Measurements from ENCODE around the gene MRPL36.
A peak's percentile ranks its signal among the peaks of the same experiment; 100 is the strongest.
"Not testable (repeated sequence)": the region's sequence is repeated elsewhere in the genome, so short reads cannot be mapped to it uniquely, and the experiment has no call there.

MRPL36 gene

DNA sequence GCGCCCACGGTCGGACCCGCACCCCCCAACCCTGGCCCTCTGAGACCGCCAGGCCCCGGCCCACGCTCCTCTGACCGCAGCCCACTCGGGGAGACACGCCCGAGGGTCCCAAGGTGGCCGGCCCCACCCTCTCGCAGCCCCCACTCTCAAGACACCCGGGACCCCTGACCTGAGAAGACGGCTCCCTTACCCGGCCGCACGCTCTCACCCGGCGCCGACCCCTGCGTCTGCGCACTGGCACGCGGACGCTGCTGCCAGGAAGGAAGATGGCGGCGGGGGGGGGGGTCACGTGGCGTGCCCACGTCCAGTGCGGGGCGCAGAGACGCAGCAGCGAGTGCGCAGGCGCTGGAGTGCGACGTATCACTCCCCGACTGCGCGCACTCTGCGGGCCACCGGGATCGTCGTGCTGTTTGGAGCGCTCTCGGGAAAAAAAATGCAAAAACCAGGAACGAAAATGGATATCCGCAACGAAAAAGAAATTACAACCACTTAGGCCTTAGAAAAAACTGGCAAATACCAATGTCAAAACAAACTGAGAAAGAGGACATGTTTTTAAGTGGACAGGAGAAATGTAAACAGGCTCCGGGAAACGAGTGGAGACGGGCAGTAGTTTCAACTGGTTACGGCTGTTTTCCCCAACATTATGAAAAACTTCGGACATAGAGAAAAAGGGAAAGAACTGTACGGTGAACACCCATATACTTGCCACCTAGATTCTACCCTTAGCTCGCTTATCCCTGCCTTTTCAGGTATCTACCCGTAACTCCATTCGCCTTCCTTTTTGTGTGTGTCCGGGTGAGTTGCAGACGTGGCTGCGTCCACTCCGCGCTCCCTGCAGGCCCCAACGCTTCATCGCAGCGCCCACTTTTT lies at the start of gene MRPL36:
MRPL36 (minus strand) TSS at position 236 of the 870 bp plus-strand sequence. CDS start 902 bp downstream, outside the sequence.
- no peaks in the 10 kb centered on the region for H3K9me3 Mint-ChIP-seq
- H3K27ac Mint-ChIP-seq: peak within 1 kb of the TSS; percentile 94
- H3K4me3 Mint-ChIP-seq: peak within 1 kb of the TSS; percentile 93
- DNase-seq (ENCODE audit: low spot score in 2 of 2) (peak; percentile 73 to 87), ATAC-seq (ENCODE audit: low read depth) (peak; percentile 76)
- H3K36me3 Mint-ChIP-seq: peaks cover 14% of the 10 kb centered on the region
- H3K4me1 Mint-ChIP-seq: peaks cover 28% of the 10 kb centered on the region
- no peaks in the 10 kb centered on the region for H3K27me3 Mint-ChIP-seq

DNA sequence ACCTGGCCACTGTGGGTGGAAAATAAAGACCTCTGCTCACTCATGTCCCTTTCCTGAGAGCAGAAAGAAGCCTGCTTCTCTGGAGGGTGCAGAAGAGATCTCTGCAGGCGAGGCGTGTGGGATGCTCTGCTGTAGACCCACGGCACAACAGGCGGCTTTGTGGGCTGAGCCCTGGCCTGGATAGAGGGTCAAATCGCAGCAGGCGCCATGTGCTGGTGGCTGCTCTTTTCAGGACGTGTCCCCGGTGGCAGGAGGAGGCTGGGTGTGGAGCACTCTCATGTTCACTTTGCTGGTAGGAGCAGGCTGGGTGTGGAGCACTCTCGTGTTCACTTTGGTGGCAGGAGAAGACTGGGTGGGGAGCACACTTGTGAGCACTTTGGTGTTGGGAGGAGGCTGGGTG lies 48.0 kb upstream of the MRPL36 start:
- H3K27ac Mint-ChIP-seq: no peak overlapping the region

DNA sequence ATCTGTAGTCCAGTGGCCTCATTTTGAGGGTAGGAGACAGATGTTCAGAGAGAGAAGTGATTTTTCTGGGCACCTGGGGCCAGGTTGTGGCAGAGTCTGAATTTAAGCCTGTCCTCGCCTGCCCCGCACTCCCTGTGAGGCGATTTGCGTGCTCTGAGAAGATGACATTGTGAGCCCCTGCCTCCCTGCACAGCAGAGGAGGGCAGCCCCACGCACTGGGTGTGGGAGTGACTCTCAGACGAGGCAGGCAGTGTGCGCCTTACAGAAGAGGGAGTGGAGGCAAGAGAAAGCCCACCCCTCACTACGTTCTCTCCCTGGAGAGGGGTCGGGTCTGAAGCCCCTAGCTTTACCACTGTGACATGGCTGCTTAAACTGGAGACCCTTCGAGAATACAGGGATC lies 47.4 kb upstream of the MRPL36 start:
- H3K27me3 Mint-ChIP-seq: peaks cover 16% of the 10 kb centered on the region

More for the DNA sequence above, 48.0 kb upstream of the MRPL36 start:
- Mint-ChIP-seq H3K4me1 (no peaks in the 10 kb centered on the region), H3K4me3 (no peak overlapping the region), H3K36me3 (no peaks in the 10 kb centered on the region), H3K27me3 (peaks cover 14% of the 10 kb centered on the region), H3K9me3 (no peaks in the 10 kb centered on the region)
- DNase-seq (ENCODE audit: low spot score in 2 of 2) (no peak), ATAC-seq (ENCODE audit: low read depth) (no peak)

DNA sequence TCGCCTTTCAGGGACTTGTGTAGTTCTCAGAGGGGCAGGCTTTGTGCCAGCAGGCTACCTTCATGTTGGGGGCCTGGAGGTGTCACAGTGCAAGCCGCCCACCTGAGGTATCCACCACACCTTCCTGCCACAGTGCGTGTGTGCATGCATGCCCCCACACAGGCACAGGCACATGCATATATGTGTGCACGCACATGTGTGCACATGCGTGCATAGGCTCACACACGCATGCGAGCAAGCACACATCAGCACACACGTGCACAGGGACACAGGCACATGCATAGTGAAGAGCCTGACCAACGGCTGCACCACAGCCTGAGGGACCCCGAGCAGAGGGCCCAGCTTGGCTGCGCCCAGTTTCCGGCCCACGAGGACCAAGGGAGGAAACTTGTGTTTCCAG lies 46.9 kb upstream of the MRPL36 start:
- H3K4me3 Mint-ChIP-seq: no peak overlapping the region
- H3K9me3 Mint-ChIP-seq: no peaks in the 10 kb centered on the region
- no peak for DNase-seq (ENCODE audit: low spot score in 2 of 2)
- H3K27ac Mint-ChIP-seq: no peak overlapping the region
- H3K4me1 Mint-ChIP-seq: no peaks in the 10 kb centered on the region
- no peaks in the 10 kb centered on the region for H3K36me3 Mint-ChIP-seq
- ATAC-seq (ENCODE audit: low read depth): no peak
- peaks cover 14% of the 10 kb centered on the region for H3K27me3 Mint-ChIP-seq

More for the DNA sequence above, 47.4 kb upstream of the MRPL36 start:
- DNase-seq (ENCODE audit: low spot score in 2 of 2) (no peak), ATAC-seq (ENCODE audit: low read depth) (no peak)
- H3K27ac Mint-ChIP-seq: no peak overlapping the region
- H3K4me3 Mint-ChIP-seq: no peak overlapping the region
- no peaks in the 10 kb centered on the region for H3K36me3 Mint-ChIP-seq
- H3K4me1 Mint-ChIP-seq: no peaks in the 10 kb centered on the region
- H3K9me3 Mint-ChIP-seq: no peaks in the 10 kb centered on the region

DNA sequence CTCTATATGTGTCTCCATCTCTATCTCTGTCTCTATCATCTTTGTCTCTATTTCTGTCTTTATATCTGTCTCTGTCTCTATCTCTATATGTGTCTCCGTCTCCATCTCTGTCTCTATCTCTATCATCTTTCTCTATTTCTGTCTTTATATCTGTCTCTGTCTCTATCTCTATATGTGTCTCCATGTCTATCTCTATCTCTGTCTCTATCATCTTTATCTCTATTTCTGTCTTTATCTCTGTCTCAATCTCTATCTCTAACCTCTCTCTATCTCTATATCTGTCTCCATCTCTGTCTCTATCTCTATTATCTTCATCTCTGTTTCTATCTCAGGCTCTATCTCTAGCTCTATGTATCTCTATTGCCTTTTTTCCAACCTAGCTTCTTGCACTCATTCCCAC lies 46.1 kb upstream of the MRPL36 start:
- Mint-ChIP-seq H3K27me3 (peaks cover 10% of the 10 kb centered on the region), H3K27ac (no peak overlapping the region), H3K36me3 (no peaks in the 10 kb centered on the region), H3K9me3 (no peaks in the 10 kb centered on the region), H3K4me3 (no peak overlapping the region), H3K4me1 (no peaks in the 10 kb centered on the region)
- ATAC-seq (ENCODE audit: low read depth): no peak
- DNase-seq (ENCODE audit: low spot score in 2 of 2): no peak

DNA sequence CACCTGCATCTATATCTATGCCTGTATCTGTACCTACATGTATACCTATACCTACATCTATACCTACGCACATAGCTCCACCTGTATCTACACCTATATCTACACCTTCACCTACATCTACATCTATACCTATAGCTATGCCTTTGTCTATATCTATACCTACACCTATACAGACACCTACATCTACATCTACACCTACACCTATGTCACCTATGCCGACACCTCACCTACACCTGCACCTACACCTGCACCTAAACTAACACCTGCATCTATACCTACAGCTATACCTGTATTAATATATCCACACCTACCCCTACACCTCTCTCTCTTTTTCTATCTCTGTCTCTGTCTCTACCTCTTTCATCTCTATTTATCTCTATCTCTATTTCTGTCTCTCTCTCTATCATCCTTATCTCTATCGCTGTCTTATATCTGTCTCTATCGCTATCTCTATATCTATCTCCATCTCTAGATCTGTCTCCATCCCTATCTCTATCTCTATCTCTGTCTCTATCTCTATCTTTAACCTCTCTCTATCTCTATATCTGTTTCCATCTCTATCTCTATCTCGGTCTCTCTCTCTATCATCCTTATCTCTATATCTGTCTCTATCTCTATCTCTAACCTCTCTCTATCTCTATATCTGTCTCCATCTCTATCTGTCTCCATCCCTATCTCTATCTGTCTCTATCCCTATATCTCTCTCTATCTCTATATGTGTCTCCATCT lies 45.2 kb upstream of the MRPL36 start:
- Mint-ChIP-seq H3K4me3 (no peak overlapping the region), H3K4me1 (no peaks in the 10 kb centered on the region), H3K36me3 (no peaks in the 10 kb centered on the region), H3K9me3 (no peaks in the 10 kb centered on the region), H3K27me3 (peaks cover 10% of the 10 kb centered on the region), H3K27ac (no peak overlapping the region)
- ATAC-seq (ENCODE audit: low read depth) (no peak), DNase-seq (ENCODE audit: low spot score in 2 of 2) (no peak)

DNA sequence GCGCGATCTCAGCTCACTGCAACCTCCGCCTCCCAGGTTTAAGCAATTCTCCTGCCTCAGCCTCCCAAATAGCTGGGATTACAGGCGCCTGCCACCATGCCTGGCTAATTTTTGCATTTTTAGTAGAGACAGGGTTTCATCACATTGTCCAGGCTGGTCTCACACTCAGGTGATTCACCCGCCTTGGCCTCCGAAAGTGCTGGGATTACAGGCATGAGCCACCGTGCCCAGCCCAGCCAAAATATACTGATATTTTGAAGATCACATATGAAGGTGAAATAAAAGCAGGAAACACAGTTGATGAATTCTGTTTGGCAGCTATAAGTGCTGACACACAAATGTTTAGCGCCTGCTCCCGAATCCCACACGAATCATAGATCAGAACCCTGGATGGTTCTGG lies 44.1 kb upstream of the MRPL36 start:
- not testable (repeated sequence) for H3K27ac Mint-ChIP-seq; H3K36me3 Mint-ChIP-seq; DNase-seq (ENCODE audit: low spot score in 2 of 2); H3K4me1 Mint-ChIP-seq; ATAC-seq (ENCODE audit: low read depth); H3K9me3 Mint-ChIP-seq; H3K4me3 Mint-ChIP-seq
- peaks cover 13% of the 10 kb centered on the region for H3K27me3 Mint-ChIP-seq

DNA sequence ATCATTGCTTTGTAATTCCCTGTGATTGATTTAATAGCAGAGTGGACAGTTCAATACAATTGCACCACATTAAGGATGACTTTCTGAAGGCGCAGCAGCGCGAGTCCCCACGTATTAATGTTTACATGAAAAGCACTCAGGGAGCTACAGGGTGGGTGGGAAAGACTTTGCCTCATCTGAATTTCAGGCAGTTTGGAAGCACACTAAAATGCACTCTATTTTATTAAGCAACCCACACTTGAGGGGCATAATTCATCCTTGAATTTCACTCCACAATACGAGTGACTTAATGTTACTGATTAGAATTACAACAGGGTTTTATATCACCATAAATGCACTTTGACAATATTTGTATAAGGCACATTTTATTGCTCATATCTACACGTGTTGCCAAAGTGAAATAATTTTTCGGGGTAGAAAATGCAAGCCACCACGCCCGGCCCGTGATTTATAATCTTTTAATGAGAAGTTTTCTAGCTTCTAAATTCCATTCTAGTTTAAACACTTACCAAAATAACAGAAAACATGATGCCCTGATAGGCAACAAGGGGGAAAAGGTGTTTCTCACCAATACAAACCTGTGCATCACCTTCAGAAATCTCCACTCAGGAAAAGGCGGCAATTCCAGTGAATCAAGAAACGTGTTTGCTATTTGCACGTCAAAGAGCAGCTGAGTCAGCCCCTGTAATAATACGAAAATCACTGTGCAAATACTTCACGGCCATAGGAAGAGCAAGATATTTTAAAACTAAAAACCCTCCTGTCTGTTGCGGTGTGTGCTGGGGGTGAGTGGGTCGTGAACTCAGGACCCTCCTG lies 42.6 kb upstream of the MRPL36 start:
- H3K36me3 Mint-ChIP-seq: no peaks in the 10 kb centered on the region
- no peak overlapping the region for H3K4me3 Mint-ChIP-seq
- no peaks in the 10 kb centered on the region for H3K4me1 Mint-ChIP-seq
- no peak for ATAC-seq (ENCODE audit: low read depth)
- H3K9me3 Mint-ChIP-seq: no peaks in the 10 kb centered on the region
- DNase-seq (ENCODE audit: low spot score in 2 of 2): no peak
- no peak overlapping the region for H3K27ac Mint-ChIP-seq
- peaks cover 11% of the 10 kb centered on the region for H3K27me3 Mint-ChIP-seq

DNA sequence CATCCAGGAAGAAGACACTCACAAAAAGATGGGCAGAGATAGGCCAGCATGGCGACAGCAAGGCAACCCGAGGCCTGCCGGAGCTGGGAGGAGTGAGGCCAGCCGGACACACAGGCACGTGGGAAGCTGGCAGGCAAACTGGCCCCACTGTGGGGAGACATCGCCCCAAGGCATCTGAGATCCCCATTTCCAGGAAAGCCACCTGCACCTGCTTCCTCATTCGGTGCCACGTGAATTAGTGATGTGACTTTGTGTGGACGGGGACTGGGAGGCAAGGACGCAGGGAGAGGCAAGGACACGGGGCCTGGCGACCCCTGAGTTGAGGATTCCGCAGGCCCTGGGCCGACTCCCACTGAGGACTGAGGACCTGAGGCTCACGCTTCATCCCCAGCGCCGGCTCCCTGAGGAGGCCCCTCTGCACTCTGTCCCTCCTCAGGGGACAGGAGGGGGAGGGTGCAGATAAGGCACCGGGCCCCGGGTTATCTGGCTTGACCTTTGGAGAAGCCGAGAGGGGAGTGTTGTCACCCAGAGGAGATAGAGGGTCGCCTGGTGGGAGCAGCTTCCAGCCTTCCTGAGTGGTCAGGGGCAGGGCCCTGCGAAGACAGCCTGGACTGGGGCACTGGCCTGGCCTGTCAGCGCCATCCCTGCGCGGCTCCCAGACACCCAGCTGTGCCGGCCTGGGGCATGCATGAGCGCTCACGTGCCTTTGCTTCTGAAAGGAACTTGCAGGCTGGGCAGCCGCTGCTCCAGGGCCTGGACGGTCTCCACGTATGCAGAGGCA lies 41.3 kb upstream of the MRPL36 start:
- Mint-ChIP-seq H3K36me3 (no peaks in the 10 kb centered on the region), H3K4me3 (no peak overlapping the region), H3K27me3 (peaks cover 11% of the 10 kb centered on the region), H3K4me1 (no peaks in the 10 kb centered on the region), H3K27ac (no peak overlapping the region), H3K9me3 (no peaks in the 10 kb centered on the region)
- ATAC-seq (ENCODE audit: low read depth) (no peak), DNase-seq (ENCODE audit: low spot score in 2 of 2) (no peak)

DNA sequence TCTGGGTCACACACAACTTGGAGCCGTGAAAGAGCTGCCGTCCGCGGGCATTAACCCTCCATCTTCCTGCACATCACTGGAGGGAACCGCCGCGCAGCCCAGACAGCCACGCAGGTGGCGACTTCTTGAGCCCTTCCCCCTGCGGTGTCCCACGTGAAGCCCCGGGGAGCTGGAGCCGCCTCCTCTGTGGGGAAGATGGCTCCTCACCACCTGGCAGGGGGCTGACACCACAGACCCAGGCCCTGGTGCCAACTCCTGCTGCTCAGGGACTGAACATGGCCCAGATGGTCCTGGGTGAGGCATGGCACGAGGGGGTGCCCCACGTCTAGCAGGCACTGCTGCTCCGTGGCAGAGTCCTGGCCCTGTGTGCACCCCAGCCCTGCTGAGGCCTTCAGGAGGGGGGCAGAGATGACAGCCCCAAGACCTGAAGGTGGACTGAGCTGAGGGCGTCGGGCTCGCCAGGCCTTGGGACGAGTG lies 40.5 kb upstream of the MRPL36 start:
- no peak for DNase-seq (ENCODE audit: low spot score in 2 of 2)

DNA sequence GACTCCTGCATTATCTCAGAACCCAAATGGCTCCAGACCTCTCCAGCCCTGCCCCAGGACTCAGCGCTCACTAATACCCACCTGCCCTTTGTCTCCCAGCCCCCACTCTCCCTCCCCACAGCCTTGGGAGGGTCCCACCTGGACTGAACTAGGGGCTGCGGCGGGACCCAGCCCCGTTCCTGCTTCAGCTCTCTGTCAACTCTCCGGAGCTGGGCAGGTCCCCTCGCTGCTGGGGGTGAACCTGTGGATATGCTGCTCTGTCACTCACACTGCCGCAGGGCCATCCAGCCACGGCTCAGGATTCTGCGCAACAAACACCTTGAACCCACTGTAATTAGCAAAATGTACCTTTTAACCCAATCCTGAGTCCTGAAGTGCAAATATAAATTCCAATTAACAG lies 38.4 kb upstream of the MRPL36 start:
- Mint-ChIP-seq H3K27me3 (peaks cover 11% of the 10 kb centered on the region), H3K36me3 (no peaks in the 10 kb centered on the region), H3K4me1 (no peaks in the 10 kb centered on the region), H3K9me3 (no peaks in the 10 kb centered on the region), H3K27ac (no peak overlapping the region), H3K4me3 (no peak overlapping the region)
- ATAC-seq (ENCODE audit: low read depth) (no peak), DNase-seq (ENCODE audit: low spot score in 2 of 2) (no peak)

More for the DNA sequence above, 40.5 kb upstream of the MRPL36 start:
- Mint-ChIP-seq H3K36me3 (no peaks in the 10 kb centered on the region), H3K9me3 (no peaks in the 10 kb centered on the region), H3K27me3 (peaks cover 11% of the 10 kb centered on the region), H3K4me3 (no peak overlapping the region), H3K27ac (no peak overlapping the region), H3K4me1 (no peaks in the 10 kb centered on the region)
- ATAC-seq (ENCODE audit: low read depth): no peak

DNA sequence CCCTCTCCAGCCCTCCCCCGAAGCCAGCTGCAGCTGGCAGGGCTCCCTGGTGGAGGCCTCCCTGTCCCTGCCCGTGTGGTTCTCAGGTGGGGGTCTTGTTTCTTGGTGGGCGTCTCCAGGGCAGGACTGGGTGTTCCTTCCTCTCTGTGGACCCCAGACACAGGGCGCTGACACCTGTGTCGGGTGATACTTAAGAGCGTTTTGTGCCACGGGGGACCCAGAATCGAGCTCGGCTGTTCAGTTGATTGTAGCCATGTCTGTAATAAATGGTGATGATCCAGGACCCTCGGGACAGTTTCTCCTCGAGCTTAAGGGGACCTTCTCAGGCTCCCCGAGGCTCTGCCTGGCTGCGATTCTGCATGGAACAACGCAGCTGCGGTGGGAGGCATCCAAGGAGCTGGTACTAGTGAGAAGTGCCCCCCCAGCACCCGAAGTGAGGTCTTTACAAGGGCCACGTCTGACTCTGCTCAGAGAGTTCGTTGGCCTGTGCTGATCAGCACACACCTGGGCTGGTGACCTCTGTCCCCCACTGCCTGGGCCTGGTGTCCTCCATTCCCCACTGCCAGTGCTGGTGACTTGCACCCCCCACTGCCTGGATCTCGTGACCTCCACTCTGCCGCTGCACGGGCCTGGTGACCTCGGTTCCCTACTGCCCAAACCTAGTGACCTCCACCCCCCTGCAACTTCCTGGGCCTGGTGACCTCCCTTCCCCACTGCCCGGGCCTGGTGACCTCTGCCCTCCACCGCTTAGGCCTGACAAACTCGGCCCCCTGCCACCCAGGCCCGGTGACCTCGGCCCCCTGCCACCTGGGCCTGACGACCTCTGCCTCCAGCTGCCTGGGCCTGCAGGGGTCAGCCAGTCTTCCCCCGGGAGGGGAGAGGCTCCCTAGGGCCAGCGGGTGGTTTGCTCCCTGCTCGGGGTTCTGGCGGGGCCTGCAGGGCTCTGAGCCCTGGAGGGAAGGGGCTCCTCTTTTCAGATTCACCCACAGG lies 37.5 kb upstream of the MRPL36 start:
- H3K27me3 Mint-ChIP-seq: peaks cover 9% of the 10 kb centered on the region

More for the DNA sequence above, 37.5 kb upstream of the MRPL36 start:
- Mint-ChIP-seq H3K4me3 (no peak overlapping the region), H3K36me3 (no peaks in the 10 kb centered on the region), H3K27ac (no peak overlapping the region), H3K9me3 (no peaks in the 10 kb centered on the region), H3K4me1 (no peaks in the 10 kb centered on the region)
- DNase-seq (ENCODE audit: low spot score in 2 of 2) (no peak), ATAC-seq (ENCODE audit: low read depth) (no peak)
